B cell (primary cell): ENCODE data around the gene ULK4. TPM values are rescaled to one million over a fixed set of nuclear protein-coding genes. Genes with fewer than 3 reads are reported as not detected.
"Not testable (repeated sequence)": the region's sequence is repeated elsewhere in the genome, so short reads cannot be mapped to it uniquely, and the experiment has no call there.

Source experiments
- ATAC-seq: fragments of 200-7000 bp; cut with Tn5 transposase; one replicate; pipeline ENCODE4 v1.10.0; 2021; ENCODE audit warnings: low read depth, mild to moderate bottlenecking, moderate number of reproducible peaks, moderate library complexity
- CTCF ChIA-PET: fragments of 350-600 bp; sonication (Branson Sonifier 250); formaldehyde crosslinking; loops from one replicate; lab custom pipeline; 2021; ENCODE audit warnings: antibody characterized with exemption, inconsistent platforms; lab: Charles Lee
- POLR2A ChIA-PET: fragments of 350-600 bp; sonication (Branson Sonifier 250); formaldehyde crosslinking; loops from one replicate; lab custom pipeline; 2021; ENCODE audit warnings: antibody characterized with exemption; lab: Charles Lee
- DNase-seq: peaks from one replicate; pipeline ENCODE4 v3.0.0; 2013
- H2AFZ ChIP-seq: 2 replicates; pipeline ENCODE4 v1.6.1; 2012; ENCODE audit warnings: mild to moderate bottlenecking, low read depth, low read length; ENCODE audit not compliant: insufficient read depth, poor library complexity, severe bottlenecking
- H3K27ac ChIP-seq, 2 donors: 1 replicate in 1 of 2; 2 replicates in 1 of 2; pipeline ENCODE4 v1.5.1; 2012 to 2013; ENCODE audit warnings: low read length in 2 of 2, mild to moderate bottlenecking in 2 of 2, moderate library complexity in 1 of 2
- H3K27me3 ChIP-seq, 4 experiments: fragments of 200-600 bp in 1 of 4; sonication (generic) in 1 of 4; replicated peaks in 1 of 4; 1 replicate in 2 of 4; 2 replicates in 2 of 4; pipeline versions ENCODE4 v1.6.1 to v1.7.0; 2013 to 2016; ENCODE audit warnings: low read length in 3 of 4, mild to moderate bottlenecking in 2 of 4, mixed read lengths in 1 of 4, moderate library complexity in 1 of 4; ENCODE audit not compliant: insufficient read depth in 4 of 4, control insufficient read depth in 3 of 4; ENCODE audit errors: control extremely low read depth in 1 of 4
- H3K36me3 ChIP-seq, 2 experiments: replicated peaks in 1 of 2; 1 replicate in 1 of 2; 2 replicates in 1 of 2; pipeline versions ENCODE4 v1.6.1 to v1.7.1; 2013; ENCODE audit warnings: low read length in 1 of 2; ENCODE audit not compliant: insufficient read depth in 2 of 2, control insufficient read depth in 1 of 2; ENCODE audit errors: control extremely low read depth in 1 of 2, extremely low read depth in 1 of 2
- H3K4me1 ChIP-seq, 2 donors: fragments of 200-600 bp in 1 of 2; sonication (generic) in 1 of 2; 1 replicate in 1 of 2; 2 replicates in 1 of 2; pipeline versions ENCODE4 v1.5.1 to v1.6.1; 2013 to 2017; ENCODE audit warnings: low read length in 2 of 2; ENCODE audit not compliant: control insufficient read depth in 2 of 2, insufficient read depth in 2 of 2
- H3K4me2 ChIP-seq: replicated peaks from 2 replicates; pipeline ENCODE3; 2012; ENCODE audit warnings: mild to moderate bottlenecking, low read depth, low read length; ENCODE audit not compliant: poor library complexity, severe bottlenecking
- H3K4me3 ChIP-seq, 5 experiments: fragments of 200-600 bp in 1 of 5; sonication (generic) in 1 of 5; 1 replicate in 3 of 5; 2 replicates in 2 of 5; pipeline versions ENCODE4 v1.5.1 to v1.7.0; 2011 to 2016; ENCODE audit warnings: low read length in 4 of 5, mild to moderate bottlenecking in 4 of 5, low read depth in 2 of 5, control low read depth in 1 of 5, moderate library complexity in 1 of 5; ENCODE audit not compliant: insufficient read depth in 1 of 5; ENCODE audit errors: control extremely low read depth in 1 of 5, extremely low read depth in 1 of 5
- H3K79me2 ChIP-seq: fragments of 200-600 bp; sonication (generic); one replicate; pipeline ENCODE4 v1.6.0; 2016; ENCODE audit warnings: low read length; ENCODE audit not compliant: control insufficient read depth, insufficient read depth
- H3K9ac ChIP-seq: fragments of 200-600 bp; sonication (generic); 2 replicates; pipeline ENCODE4 v1.6.1; 2017; ENCODE audit warnings: mild to moderate bottlenecking, low read length, moderate library complexity
- H3K9me3 ChIP-seq, 3 donors: one replicate each; pipeline versions ENCODE4 v1.6.1 to v1.7.1; 2013; ENCODE audit warnings: low read length in 2 of 3; ENCODE audit not compliant: control insufficient read depth in 2 of 3, insufficient read depth in 1 of 3; ENCODE audit errors: control extremely low read depth in 1 of 3
- H4K20me1 ChIP-seq: 2 replicates; pipeline ENCODE4 v1.6.0; 2012; ENCODE audit warnings: mild to moderate bottlenecking, low read length; ENCODE audit not compliant: insufficient read depth, control insufficient read depth, poor library complexity, severe bottlenecking
- H3K27ac Mint-ChIP-seq: one replicate; pipeline ENCODE4 v1.8.0; 2021; ENCODE audit warnings: mixed read lengths
- H3K27me3 Mint-ChIP-seq: one replicate; pipeline ENCODE4 v1.8.0; 2021; ENCODE audit warnings: mixed read lengths
- H3K4me1 Mint-ChIP-seq: one replicate; pipeline ENCODE4 v1.8.0; 2021; ENCODE audit warnings: mixed read lengths
- H3K4me3 Mint-ChIP-seq: one replicate; pipeline ENCODE4 v1.8.0; 2021; ENCODE audit warnings: mixed read lengths
- H3K9me3 Mint-ChIP-seq: one replicate; pipeline ENCODE4 v1.8.0; 2022; ENCODE audit warnings: mixed read lengths; ENCODE audit not compliant: insufficient read depth
- CTCF ChIP-seq: fragments of 200-600 bp; IDR thresholded peaks from one replicate; pipeline ENCODE4 v1.8.0; 2022; ENCODE audit warnings: antibody characterized with exemption, mild to moderate bottlenecking
- EZH2 ChIP-seq: IDR thresholded peaks from 2 replicates; pipeline ENCODE4 v1.6.1; 2012; ENCODE audit warnings: borderline replicate concordance, low read depth, mild to moderate bottlenecking, moderate library complexity, low read length; ENCODE audit not compliant: insufficient read depth, poor library complexity, severe bottlenecking
- WGBS: methylation state at CpG from one replicate; pipeline ENCODE4 v1.1.5; 2013; ENCODE audit warnings: missing lambda C conversion rate; ENCODE audit not compliant: insufficient coverage; 5-methylcytosine and 5-hydroxymethylcytosine counted together
- intact Hi-C: fragments of 100-400 bp; cut with micrococcal nuclease; formaldehyde crosslinking; loops from one replicate; pipeline ENCODE4 v1.10.0; 2022
- polyA plus RNA-seq: library from polyadenylated mRNA; depleted of rRNA; stranded (reverse); fragments of >200 nt; gene quantifications from 2 replicates; pipeline ENCODE4 v1.2.3, GENCODE V29; 2012
- total RNA-seq, 2 donors: library from RNA; stranded (reverse); fragments of 120-200 nt in 1 of 2; gene quantifications; 1 replicate in 1 of 2; 2 replicates in 1 of 2; pipeline versions ENCODE4 v1.2.3 to v1.2.4, GENCODE V29; 2013 to 2022

ULK4 gene
- total and polyA plus RNA-seq, 2 donors (not counting 1 experiment from before 2014, with no cell fraction given), result 5.2 to 33.7 TPM

DNA sequence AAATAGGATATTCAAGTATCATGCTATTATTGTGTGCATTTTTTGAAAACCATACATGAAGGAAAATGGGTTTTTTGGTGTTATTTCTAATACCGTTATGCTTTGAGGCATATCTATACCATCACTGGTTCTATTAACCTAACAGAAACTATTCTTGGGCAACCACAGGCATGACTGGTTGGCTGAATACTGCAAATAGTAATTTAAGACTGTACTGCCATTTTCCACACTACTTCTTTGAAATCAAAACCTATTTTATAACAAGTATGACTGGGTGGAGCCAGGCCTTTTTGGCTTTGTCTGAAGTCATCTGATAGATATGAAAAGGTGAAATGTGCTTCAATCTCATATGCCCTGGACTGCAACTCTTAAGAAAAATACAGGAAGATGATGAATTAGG lies 115.1 kb downstream of the ULK4 start:
- Mint-ChIP-seq H3K27me3 (no peaks in the 10 kb centered on the region), H3K4me3 (no peak overlapping the region), H3K4me1 (no peaks in the 10 kb centered on the region), H3K27ac (no peak overlapping the region), H3K9me3 (no peaks in the 10 kb centered on the region)
- no peak for TF ChIP-seq EZH2
- no peak for TF ChIP-seq CTCF
- DNase-seq (no peak), ATAC-seq (no peak)
- Histone ChIP-seq H3K36me3 (no peaks in the 10 kb centered on the region), H3K27me3 (no peaks in the 10 kb centered on the region), H3K79me2 (no peaks in the 10 kb centered on the region), H3K9ac (no peak overlapping the region), H3K4me1 (no peaks in the 10 kb centered on the region), H4K20me1 (no peaks in the 10 kb centered on the region), H3K9me3 (no peaks in the 10 kb centered on the region), H3K4me2 (no peak overlapping the region), H2AFZ (no peak overlapping the region), H3K27ac (no peak overlapping the region), H3K4me3 (no peak overlapping the region)
- WGBS, result no CpG with 5 or more reads among the region's 1 CpG
- intact Hi-C loops, result no loop called here
- ChIA-PET POLR2A (no interaction called here), CTCF (no interaction called here)

- Histone ChIP-seq H3K9ac (no peak overlapping the region), H3K4me1 (no peaks in the 10 kb centered on the region), H2AFZ (no peak overlapping the region), H3K9me3 (peaks cover 0 to 7% (median 0%) of the 10 kb centered on the region in 3 donors), H3K4me3 (no peak overlapping the region), H3K79me2 (no peaks in the 10 kb centered on the region), H3K36me3 (no peaks in the 10 kb centered on the region), H3K27ac (no peak overlapping the region), H3K27me3 (no peaks in the 10 kb centered on the region), H3K4me2 (no peak overlapping the region), H4K20me1 (no peaks in the 10 kb centered on the region)
- Mint-ChIP-seq H3K4me3 (no peak overlapping the region), H3K9me3 (no peaks in the 10 kb centered on the region), H3K27ac (no peak overlapping the region), H3K27me3 (no peaks in the 10 kb centered on the region), H3K4me1 (no peaks in the 10 kb centered on the region)
- no CpG with 5 or more reads among the region's 1 CpG for WGBS
- ChIA-PET CTCF (no interaction called here), POLR2A (no interaction called here)
- TF ChIP-seq CTCF, result no peak
- TF ChIP-seq EZH2, result no peak
- DNase-seq (no peak), ATAC-seq (no peak)
- intact Hi-C loops, result no loop called here
Measured at GRCh38 chr3:41845826-41846225, 116.1 kb downstream of the ULK4 start.

GRCh38 chr3:41844256-41844655 lies 117.6 kb downstream of the ULK4 start:
- H3K36me3 ChIP-seq, H3K4me3 ChIP-seq, H3K79me2 ChIP-seq, H2AFZ ChIP-seq, H3K27ac Mint-ChIP-seq, H4K20me1 ChIP-seq, CTCF ChIA-PET, H3K9ac ChIP-seq, H3K4me1 Mint-ChIP-seq, intact Hi-C loops, DNase-seq, POLR2A ChIA-PET, H3K27me3 Mint-ChIP-seq, H3K4me2 ChIP-seq, H3K27ac ChIP-seq, H3K9me3 Mint-ChIP-seq, ATAC-seq, H3K4me1 ChIP-seq, H3K27me3 ChIP-seq, H3K4me3 Mint-ChIP-seq: not testable (repeated sequence)
- WGBS, result 97% methylated on average over 22 of the region's 24 CpGs
- H3K9me3 ChIP-seq, result peaks cover 0 to 15% (median 0%) of the 10 kb centered on the region in 3 donors
